GM18526 (cell line): Measurements from ENCODE around the gene CFAP100.

ENCODE experiments used
- POLR2A ChIP-seq: IDR thresholded peaks from 3 replicates; pipeline ENCODE4 v1.6.1; 2011; ENCODE audit not compliant: insufficient read length; ENCODE audit errors: extremely low read depth

Gene CFAP100

DNA sequence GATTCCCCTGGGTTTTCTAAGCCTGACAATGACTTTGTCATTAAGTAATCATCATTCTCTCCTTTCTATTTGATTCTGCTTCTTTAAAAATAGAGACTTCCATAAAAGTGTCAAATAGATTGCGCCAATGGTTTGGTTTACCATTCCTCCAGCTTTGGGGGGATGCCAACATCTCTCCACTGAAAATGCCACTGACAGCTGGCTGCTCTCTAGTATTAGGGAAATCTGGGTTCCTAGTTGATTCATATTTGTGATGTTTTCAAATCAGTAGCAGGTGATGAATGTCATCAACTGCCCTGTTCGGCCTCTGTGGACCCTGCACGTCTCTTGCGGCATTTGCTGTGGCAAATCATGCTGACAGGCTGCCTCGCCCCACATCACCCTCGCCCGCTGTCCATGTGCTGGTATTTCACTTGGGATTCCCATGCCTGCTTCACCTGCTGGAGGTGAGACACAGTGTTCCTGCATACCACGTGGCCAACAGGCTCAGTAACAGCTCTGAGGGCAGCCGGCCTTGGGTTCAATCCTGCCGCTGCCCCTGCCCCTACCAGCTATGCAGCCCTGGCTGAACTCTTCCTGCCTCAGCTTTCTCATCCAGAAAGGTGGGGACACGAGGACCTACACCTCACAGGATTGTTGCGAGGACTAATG is 52.9 kb downstream of the CFAP100 start:
- TF ChIP-seq POLR2A, result no peak

DNA sequence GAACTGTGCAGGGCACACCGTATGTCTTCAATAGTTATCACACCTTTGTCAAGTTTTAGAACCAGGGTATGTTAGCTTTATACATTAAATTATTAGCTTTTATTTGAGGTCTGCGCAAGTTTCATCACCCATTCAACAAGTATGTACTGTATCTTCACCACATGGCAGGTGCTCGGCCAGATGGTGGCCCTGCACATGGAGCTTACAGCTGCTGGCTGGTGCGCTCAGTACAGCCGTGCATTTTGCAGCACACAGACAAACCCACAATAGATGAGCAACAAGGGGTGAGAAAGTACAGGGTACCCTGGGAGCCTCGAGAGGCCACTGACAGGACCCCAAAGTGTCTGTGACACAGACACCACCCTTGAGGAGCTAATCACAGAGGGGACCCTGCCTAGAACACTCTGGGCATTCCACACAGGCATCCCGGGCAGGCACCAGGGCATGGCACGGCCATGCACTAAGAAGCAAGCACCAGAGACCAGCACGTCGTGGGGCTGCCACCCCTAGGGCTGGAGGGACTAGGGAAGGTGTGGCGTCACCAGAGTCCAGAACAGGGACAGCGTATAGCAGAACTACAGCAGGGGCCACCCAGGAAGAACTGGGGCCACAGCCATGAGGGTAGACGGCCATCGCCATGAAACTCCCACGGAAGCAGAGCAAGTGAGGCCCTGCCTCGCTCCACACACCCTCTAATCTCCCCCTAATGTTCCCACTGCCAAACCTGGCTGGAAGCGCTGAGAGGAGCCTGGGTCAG is 53.6 kb downstream of the CFAP100 start:
- no peak for TF ChIP-seq POLR2A

DNA sequence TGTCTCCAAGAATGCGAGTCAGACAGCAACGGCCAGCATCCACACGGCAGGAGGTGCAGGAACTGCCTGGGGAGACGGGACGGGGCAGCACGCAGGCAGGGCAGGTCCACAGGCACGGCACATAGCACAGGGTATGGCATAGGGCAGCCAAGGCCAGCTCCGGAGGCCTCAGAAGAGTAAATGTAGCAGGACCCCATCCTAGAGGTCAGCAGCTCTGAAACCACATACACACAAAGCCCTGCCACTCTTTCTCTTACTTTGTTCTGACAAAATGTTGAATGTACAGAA is 54.1 kb downstream of the CFAP100 start:
- no peak for TF ChIP-seq POLR2A

DNA sequence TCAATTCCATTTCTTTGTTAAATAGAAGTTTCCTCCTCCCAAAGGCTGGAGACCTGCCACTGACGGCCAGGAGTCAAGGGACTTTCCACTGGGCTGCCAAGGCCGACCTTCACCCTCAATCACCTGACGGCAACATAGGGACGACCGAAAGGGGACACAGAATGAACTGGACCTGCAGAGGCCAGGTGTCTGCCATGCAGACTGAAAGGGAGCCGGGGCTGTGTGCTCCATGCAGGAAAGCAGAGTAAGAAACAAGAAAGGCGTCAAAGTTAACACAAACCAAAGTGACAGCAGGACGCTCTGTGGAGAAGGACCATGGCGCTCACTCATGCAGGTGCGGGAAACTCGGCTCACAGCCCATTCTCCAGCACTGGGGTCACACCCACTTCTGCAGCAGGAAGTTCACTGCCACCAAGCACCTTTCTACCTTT is 54.9 kb downstream of the CFAP100 start:
- TF ChIP-seq POLR2A, result no peak

DNA sequence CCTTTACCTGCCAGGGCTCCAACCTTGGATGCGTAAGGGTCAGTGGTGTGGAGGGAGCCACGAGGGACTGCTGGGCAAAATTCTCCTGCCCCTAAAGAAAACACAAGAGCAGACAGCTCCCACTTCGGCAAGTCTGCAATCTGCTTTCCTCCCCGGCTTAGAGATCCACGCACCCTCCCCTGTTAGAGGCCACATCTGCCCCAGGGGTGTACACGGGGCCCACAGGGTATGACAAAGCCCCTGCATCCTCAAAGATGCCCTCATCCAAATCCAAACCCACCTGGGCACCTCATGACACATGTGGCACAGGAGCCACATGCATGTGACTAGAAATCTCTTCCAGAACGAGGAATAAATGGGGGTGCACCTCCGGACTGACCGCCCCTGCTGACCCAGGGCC is 55.5 kb downstream of the CFAP100 start:
- no peak for TF ChIP-seq POLR2A

DNA sequence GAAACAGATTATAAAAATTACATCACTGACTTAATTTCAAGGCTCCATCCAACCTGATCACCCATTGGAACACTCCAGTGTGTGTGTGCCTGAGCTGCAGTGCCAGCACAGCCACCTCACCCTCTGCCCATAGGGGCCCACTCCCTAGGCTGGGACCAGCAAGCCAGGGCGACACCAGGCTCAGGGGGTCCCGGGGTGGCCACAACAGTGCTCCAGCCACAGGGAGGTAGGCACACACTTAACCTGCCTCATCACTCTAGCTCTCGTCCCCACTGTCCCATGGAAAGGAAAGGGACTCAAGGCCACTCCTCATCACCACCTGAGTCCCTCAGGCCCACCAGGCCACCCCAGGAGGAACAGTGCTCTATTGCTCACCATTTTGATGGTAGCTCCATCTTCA is 56.0 kb downstream of the CFAP100 start:
- TF ChIP-seq POLR2A, result no peak

DNA sequence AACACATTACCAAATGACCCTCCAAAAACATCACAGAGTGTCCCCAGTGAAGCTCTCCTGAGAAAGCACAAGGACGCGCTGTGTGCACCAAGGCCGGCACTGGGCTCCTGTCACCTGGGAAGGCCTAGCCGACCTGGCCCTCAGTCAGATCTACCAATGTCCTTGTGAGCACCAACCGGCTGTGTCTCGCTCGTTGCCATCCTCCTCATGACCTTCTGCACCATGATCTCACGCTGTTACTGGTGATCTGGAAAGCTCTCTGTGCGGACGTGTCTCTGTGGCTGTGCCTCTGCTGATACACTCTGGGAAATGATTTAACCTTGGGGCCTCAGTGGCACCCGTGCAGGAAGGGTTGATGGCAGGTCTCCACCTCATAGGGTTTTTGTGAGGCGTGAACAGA is 56.8 kb downstream of the CFAP100 start:
- TF ChIP-seq POLR2A, result no peak

DNA sequence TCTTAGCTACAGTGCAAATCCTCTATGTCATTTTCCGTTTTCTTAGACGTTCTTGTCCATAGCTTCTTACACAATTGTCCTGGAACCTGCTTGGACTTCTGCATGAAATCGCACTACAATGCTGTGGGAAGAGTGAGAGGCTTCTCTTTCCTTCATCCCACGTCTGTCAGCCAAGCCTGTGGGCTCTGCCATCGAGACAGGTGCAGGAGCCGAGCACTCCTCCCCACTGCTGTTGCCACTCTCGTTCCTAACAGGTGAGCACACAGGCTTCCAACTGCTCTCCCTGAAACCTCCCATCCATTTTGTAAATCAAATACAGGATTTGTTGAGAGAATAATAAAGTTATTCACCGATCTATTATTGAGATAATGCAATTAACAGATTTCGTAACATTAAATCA is 57.5 kb downstream of the CFAP100 start:
- TF ChIP-seq POLR2A, result no peak

DNA sequence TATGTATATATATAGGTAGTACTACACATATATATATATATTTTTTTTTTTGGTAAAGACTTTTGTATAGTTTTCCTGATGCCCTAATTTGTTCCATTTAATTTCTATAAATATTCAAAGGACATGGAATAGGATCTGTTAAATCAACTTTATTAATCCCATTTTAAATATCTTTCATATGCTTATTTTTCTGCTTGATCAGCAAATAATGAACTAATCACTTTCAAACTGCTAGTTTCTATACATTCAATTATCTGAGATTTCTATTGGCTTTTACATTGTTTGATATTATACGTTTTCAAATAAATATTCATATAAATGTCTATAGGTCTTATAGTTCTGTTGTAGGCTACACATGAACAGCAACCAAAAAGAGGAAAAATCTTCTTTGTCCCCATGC is 59.3 kb downstream of the CFAP100 start:
- no peak for TF ChIP-seq POLR2A

DNA sequence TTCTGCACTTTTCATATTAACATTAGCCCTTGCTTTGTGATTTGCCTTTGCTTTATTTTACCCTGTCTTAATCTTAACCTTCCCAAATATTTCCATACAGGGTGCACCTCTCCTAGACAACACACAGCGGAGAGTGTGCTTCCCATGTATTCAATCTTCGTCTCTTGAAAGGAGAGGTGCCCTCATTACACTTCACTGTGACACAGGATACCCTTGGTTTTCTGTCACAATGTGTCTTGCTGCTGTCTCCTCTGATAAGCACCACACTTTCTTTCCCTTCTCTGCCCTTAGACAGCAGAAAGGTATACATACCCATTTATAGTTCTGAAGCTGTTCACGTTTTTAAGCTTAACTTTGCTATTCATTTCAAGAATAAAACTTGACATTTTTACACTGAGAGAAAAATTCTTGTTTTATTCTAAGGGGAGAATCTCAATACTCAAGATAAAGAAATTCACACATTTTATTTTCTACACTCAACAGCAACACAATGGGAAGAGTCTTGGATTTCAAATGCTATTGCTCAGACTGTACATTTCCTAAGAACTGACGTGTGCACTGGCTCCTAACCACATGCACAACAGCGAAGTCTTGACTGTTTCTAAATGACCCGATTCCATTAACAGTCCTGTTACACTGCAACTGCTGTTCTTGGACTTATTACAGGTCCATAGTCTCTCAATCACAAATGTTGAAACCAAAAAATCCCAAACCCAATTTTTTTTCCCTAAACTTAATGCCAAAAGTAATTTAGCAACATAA is 59.9 kb downstream of the CFAP100 start:
- TF ChIP-seq POLR2A, result no peak

DNA sequence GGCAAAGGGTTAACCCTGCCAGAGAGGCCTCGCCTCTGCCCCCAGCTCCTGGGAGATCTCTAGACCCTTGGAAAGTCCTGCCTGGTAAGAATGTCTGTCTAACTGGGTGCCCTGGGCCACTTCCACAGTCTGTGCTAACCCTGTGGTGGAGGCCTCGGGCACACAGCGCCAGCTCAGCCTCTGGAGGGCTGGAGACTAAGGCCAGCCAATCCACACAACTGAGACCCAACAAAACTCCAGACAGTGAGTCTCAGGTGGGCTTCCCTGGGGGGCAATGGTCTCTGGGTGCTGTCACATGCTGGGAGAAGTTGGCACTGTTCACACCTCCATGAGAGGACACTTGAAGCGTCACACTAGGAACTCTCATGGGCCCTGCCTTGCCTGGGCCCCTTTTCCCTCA is 61.5 kb downstream of the CFAP100 start:
- TF ChIP-seq POLR2A, result no peak

DNA sequence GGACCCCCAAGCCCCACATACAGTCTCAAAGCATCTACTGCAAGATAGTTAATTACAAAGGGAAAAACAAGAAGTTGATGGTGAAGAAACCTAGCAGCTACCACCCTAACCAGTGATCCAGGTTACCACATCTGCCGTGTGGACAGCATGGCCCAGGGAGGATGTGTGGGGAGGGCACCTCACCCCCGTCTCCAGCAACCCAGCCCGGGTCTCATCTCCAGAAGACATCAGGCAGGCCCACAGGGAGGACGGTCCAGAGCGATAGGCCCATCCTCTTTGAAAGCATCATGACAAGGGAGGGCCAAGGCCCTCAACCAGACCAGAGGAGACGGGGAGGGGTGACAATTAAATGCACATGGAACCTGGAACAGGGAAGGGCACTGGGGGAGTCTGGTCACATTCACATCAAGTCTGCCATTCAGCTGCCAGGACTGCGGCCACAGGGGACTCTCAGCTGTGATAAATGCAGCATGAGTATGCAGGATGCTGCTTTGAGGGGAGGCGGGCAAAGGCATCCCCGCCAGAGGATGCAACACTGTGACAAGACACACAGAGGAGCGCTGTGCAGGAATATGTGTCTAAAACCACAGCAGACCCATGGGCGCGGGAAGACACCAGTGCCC is 62.2 kb downstream of the CFAP100 start:
- TF ChIP-seq POLR2A, result no peak

DNA sequence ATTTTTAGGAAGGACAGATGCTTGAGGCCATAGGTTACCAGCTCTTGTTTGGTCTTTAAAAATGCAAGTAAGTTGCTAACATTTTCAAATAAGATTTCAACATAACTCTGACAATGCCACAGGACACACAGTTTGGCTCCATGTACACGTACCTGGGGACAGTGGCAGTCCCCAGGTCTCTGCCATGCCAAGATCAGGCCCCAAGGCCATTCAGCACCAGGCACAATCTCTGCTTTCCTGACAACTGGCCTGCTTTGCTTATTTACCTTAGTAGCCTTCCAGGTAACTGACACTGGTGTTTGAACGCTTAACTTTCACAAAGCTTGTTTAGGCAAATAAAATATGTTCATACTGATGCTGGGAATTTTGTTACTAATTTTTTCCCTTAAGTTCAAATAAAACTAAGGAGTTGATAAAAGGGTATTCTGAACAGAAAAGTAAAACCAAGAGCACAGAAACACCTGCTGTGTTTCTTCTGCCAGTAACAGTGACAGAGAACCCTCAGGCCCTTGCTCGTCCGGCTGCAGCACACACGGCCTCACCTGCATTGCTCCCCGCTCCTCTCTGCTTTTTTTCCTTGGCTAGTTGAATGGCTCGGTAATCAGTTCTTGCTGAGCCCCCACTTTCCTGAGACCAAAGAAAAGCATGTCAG is 64.5 kb downstream of the CFAP100 start:
- no peak for TF ChIP-seq POLR2A

DNA sequence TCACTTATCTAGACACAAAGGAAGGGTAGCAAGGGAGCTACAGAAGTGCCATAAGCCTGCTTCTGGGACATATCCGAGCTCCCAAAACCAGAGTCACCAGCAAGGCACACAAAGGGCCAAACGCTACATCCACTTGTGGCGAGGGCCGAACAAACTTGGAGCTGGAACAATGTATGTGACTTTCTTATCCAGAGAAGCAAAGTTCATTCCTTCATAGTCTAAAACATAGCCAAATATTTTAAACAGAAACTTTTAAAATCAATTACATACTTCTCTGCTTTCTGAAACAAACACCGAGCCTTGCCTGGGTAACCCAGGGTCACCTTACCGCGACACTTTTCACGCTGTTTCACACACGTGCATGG is 65.0 kb downstream of the CFAP100 start:
- no peak for TF ChIP-seq POLR2A

DNA sequence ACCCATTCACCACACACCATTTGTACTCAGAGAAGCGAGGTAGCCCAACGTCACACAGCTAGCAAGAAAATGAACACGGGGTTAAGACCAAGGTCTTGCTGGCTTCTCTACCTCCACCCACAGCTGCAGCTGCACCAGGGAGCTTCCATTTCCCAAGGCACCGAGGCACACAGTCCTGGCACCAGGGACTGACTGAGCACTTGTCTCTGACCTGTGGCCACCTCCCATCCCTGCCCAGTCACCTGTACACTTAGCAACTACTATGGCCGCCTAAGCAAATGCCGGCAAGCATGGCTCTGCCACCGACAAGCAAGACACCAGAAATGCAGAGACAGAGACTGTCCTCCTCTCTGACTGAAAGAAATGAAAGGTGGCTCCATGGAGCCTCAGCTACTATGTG is 65.7 kb downstream of the CFAP100 start:
- TF ChIP-seq POLR2A, result no peak
